ENCODE data around the gene MLIP. TPM values are rescaled to one million over a fixed set of nuclear protein-coding genes. Genes with fewer than 3 reads are reported as not detected.

Gene MLIP
- total RNA-seq, 1 experiment from 2014 or later: not detected

DNA sequence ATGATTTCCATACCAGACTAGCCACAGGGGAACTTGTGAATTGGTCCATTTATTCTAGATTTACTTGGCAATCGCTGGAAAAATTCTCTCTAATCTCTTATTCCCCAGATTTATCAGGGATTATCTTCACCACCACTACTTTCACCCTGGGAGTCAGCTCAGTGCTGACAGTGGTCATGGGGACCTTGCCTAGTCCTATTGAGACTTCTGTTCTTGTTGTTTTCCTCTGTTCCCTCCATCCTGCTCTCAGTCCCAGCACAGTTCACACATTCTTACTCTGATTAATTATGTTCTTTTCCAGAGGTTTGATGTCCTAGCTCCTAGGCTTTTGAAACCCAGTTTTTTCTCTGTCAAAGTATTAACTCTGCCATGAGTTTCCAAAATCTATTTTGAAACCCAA lies 103.0 kb downstream of the MLIP start:
- Mint-ChIP-seq H3K9me3 (no peaks in the 10 kb centered on the region), H3K4me3 (no peak overlapping the region), H3K27ac (no peak overlapping the region), H3K4me1 (peaks cover 3% of the 10 kb centered on the region; the same call in 1 of the 2 replicates), H3K27me3 (ENCODE audit: low read depth) (no peaks in the 10 kb centered on the region), H3K36me3 (no peaks in the 10 kb centered on the region)
- ChIA-PET CTCF (no interaction called here), POLR2A (no interaction called here)
- no peak for DNase-seq (ENCODE audit: low spot score)
- TF ChIP-seq ZNF425 (CRISPR knock-in tag; conservative IDR thresholded peaks at IDR 0.05): no peak
- TF ChIP-seq TCF7 (CRISPR knock-in tag; IDR thresholded peaks at IDR 0.05; ENCODE audit: low read depth): no peak
- no peak for TF ChIP-seq CREM (CRISPR knock-in tag; IDR thresholded peaks at IDR 0.05)
- TF ChIP-seq ATF1 (CRISPR knock-in tag; IDR thresholded peaks at IDR 0.05): no peak
- TF ChIP-seq, protein P1, sequence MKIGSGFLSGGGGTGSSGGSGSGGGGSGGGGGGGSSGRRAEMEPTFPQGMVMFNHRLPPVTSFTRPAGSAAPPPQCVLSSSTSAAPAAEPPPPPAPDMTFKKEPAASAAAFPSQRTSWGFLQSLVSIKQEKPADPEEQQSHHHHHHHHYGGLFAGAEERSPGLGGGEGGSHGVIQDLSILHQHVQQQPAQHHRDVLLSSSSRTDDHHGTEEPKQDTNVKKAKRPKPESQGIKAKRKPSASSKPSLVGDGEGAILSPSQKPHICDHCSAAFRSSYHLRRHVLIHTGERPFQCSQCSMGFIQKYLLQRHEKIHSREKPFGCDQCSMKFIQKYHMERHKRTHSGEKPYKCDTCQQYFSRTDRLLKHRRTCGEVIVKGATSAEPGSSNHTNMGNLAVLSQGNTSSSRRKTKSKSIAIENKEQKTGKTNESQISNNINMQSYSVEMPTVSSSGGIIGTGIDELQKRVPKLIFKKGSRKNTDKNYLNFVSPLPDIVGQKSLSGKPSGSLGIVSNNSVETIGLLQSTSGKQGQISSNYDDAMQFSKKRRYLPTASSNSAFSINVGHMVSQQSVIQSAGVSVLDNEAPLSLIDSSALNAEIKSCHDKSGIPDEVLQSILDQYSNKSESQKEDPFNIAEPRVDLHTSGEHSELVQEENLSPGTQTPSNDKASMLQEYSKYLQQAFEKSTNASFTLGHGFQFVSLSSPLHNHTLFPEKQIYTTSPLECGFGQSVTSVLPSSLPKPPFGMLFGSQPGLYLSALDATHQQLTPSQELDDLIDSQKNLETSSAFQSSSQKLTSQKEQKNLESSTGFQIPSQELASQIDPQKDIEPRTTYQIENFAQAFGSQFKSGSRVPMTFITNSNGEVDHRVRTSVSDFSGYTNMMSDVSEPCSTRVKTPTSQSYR (CRISPR knock-in tag; IDR thresholded peaks at IDR 0.05): no peak
- TF ChIP-seq TEAD1 (CRISPR knock-in tag; IDR thresholded peaks at IDR 0.05): no peak
- no peak for TF ChIP-seq STAT6 (CRISPR knock-in tag; conservative IDR thresholded peaks at IDR 0.05; ENCODE audit: low read depth)
- TF ChIP-seq ZNF219 (CRISPR knock-in tag; IDR thresholded peaks at IDR 0.05; ENCODE audit: borderline replicate concordance): no peak
- TF ChIP-seq PRRX2 (CRISPR knock-in tag; IDR thresholded peaks at IDR 0.05): no peak
- TF ChIP-seq GTF2I (CRISPR knock-in tag; conservative IDR thresholded peaks at IDR 0.05): no peak
- ATAC-seq: no peak

DNA sequence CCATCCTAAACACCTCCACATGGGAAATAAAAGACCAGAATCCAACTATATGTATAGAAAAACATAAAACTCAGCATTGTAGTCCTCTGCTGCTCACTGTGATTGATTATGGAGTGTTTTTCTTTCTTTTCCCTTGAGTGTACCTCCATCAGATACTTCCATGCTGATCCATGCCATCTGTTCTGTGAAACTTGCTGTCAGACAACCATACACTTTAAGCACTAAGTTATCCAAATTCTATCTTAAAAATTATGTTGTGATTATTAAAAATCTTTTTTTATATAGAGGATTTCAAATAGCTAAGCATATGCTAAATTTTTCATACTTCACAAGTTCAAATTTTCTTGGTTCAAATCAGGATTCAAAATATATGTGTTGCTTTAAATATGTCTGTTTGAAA lies 105.1 kb downstream of the MLIP start:
- TF ChIP-seq ZNF121 (CRISPR knock-in tag; IDR thresholded peaks at IDR 0.05) (no peak), RELA (CRISPR knock-in tag; IDR thresholded peaks at IDR 0.05; ENCODE audit: borderline replicate concordance) (no peak), ESRRA (CRISPR knock-in tag; IDR thresholded peaks at IDR 0.05; ENCODE audit: borderline replicate concordance) (no peak), NR1H2 (CRISPR knock-in tag; IDR thresholded peaks at IDR 0.05) (no peak)
- TF ChIP-seq, protein P2, sequence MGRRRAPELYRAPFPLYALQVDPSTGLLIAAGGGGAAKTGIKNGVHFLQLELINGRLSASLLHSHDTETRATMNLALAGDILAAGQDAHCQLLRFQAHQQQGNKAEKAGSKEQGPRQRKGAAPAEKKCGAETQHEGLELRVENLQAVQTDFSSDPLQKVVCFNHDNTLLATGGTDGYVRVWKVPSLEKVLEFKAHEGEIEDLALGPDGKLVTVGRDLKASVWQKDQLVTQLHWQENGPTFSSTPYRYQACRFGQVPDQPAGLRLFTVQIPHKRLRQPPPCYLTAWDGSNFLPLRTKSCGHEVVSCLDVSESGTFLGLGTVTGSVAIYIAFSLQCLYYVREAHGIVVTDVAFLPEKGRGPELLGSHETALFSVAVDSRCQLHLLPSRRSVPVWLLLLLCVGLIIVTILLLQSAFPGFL (CRISPR knock-in tag; IDR thresholded peaks at IDR 0.05; ENCODE audit: borderline replicate concordance): no peak
- TF ChIP-seq, protein P3, sequence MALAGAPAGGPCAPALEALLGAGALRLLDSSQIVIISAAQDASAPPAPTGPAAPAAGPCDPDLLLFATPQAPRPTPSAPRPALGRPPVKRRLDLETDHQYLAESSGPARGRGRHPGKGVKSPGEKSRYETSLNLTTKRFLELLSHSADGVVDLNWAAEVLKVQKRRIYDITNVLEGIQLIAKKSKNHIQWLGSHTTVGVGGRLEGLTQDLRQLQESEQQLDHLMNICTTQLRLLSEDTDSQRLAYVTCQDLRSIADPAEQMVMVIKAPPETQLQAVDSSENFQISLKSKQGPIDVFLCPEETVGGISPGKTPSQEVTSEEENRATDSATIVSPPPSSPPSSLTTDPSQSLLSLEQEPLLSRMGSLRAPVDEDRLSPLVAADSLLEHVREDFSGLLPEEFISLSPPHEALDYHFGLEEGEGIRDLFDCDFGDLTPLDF (CRISPR knock-in tag; IDR thresholded peaks at IDR 0.05): no peak
- no peak for DNase-seq (ENCODE audit: low spot score)
- H3K27ac Mint-ChIP-seq: no peak overlapping the region
- no peaks in the 10 kb centered on the region for H3K9me3 Mint-ChIP-seq
- H3K4me1 Mint-ChIP-seq: peaks cover 3% of the 10 kb centered on the region; the same call in 1 of the 2 replicates
- CTCF ChIA-PET: no interaction called here
- ATAC-seq: no peak
- H3K36me3 Mint-ChIP-seq: no peaks in the 10 kb centered on the region
- no peaks in the 10 kb centered on the region for H3K27me3 Mint-ChIP-seq (ENCODE audit: low read depth)
- POLR2A ChIA-PET: no interaction called here
- H3K4me3 Mint-ChIP-seq: no peak overlapping the region
